H1 (cell line): ENCODE measurements around the gene MYO15A.

Experiments
- EP300 ChIP-seq, 2 experiments: IDR thresholded peaks; 1 replicate in 1 of 2; 2 replicates in 1 of 2; pipeline ENCODE4 v1.6.1; 2011 to 2012; ENCODE audit warnings: low read depth in 2 of 2, low read length in 2 of 2, mild to moderate bottlenecking in 2 of 2, borderline replicate concordance in 1 of 2, inconsistent platforms in 1 of 2, moderate library complexity in 1 of 2
- EZH2 ChIP-seq: fragments of 200-600 bp; sonication (generic); IDR thresholded peaks from 2 replicates; pipeline ENCODE4 v1.7.1; 2012; ENCODE audit warnings: low read depth, mild to moderate bottlenecking, moderate library complexity, low read length, inconsistent platforms; ENCODE audit not compliant: severe bottlenecking
- GTF2F1 ChIP-seq: IDR thresholded peaks from 2 replicates; pipeline ENCODE4 v1.6.1; 2012; ENCODE audit warnings: low read depth, low read length, improper control_type of control experiment, borderline replicate concordance
- POLR2A ChIP-seq, 2 experiments: IDR thresholded peaks; 1 replicate in 1 of 2; 2 replicates in 1 of 2; pipeline ENCODE4 v1.6.1; 2011; ENCODE audit warnings: low read depth in 2 of 2, low read length in 2 of 2, mild to moderate bottlenecking in 2 of 2; ENCODE audit errors: control extremely low read depth in 1 of 2
- TAF1 ChIP-seq: IDR thresholded peaks from 2 replicates; pipeline ENCODE4 v1.6.1; 2011; ENCODE audit warnings: mild to moderate bottlenecking, low read depth, low read length
- TF ChIP-seq, protein P1 (sequence below), 3 experiments: IDR thresholded peaks; 1 replicate in 2 of 3; 2 replicates in 1 of 3; pipeline versions ENCODE4 v1.5.1 to v1.6.1; 2011; ENCODE audit warnings: low read length in 3 of 3, mild to moderate bottlenecking in 3 of 3, inconsistent platforms in 2 of 3, low read depth in 1 of 3, moderate library complexity in 1 of 3; ENCODE audit not compliant: insufficient read depth in 1 of 3; ENCODE audit errors: control extremely low read depth in 1 of 3
- TF ChIP-seq, protein P2 (sequence below): IDR thresholded peaks from 2 replicates; pipeline ENCODE4 v1.6.1; 2012; ENCODE audit warnings: inconsistent platforms

DNA sequence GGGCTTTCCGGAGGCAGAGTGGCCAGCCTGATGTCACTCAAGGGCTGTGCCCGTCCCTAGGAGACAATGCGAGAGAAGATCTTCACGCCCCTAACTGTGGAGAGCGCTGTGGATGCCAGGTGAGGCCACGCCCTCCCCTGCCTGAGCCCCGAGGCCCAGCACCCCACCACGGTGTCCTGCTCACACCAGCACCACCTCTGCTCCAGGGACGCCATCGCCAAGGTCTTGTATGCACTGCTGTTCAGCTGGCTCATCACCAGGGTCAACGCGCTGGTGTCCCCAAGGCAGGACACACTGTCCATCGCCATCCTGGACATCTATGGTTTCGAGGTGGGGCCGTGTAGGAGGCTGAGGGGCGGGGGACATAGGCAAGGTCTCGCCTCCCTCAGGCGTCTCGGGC is 27.8 kb downstream of the MYO15A start:
- TF ChIP-seq EZH2 (no peak), POLR2A (IDR thresholded peaks at IDR 0.05; ENCODE audit: control extremely low read depth in 1 of 2, low read depth in 2 of 2, low read length in 2 of 2) (no peak), TAF1 (no peak), GTF2F1 (no peak), EP300 (IDR thresholded peaks at IDR 0.05; ENCODE audit: borderline replicate concordance in 1 of 2, low read depth in 2 of 2, low read length in 2 of 2) (no peak)
- TF ChIP-seq, protein P1, sequence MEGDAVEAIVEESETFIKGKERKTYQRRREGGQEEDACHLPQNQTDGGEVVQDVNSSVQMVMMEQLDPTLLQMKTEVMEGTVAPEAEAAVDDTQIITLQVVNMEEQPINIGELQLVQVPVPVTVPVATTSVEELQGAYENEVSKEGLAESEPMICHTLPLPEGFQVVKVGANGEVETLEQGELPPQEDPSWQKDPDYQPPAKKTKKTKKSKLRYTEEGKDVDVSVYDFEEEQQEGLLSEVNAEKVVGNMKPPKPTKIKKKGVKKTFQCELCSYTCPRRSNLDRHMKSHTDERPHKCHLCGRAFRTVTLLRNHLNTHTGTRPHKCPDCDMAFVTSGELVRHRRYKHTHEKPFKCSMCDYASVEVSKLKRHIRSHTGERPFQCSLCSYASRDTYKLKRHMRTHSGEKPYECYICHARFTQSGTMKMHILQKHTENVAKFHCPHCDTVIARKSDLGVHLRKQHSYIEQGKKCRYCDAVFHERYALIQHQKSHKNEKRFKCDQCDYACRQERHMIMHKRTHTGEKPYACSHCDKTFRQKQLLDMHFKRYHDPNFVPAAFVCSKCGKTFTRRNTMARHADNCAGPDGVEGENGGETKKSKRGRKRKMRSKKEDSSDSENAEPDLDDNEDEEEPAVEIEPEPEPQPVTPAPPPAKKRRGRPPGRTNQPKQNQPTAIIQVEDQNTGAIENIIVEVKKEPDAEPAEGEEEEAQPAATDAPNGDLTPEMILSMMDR (IDR thresholded peaks at IDR 0.05; ENCODE audit: control extremely low read depth in 1 of 3, insufficient read depth in 1 of 3, low read depth in 1 of 3, low read length in 3 of 3) = no peak
- TF ChIP-seq, protein P2, sequence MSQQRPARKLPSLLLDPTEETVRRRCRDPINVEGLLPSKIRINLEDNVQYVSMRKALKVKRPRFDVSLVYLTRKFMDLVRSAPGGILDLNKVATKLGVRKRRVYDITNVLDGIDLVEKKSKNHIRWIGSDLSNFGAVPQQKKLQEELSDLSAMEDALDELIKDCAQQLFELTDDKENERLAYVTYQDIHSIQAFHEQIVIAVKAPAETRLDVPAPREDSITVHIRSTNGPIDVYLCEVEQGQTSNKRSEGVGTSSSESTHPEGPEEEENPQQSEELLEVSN = no peak
